GM23338 (cell line): ENCODE data around the gene S1PR3.

ENCODE experiments used
- CREB1 ChIP-seq: fragments of 250-450 bp; sonication (Bioruptor Pico); IDR thresholded peaks from 2 replicates; pipeline ENCODE4 v1.5.0; 2020; ENCODE audit warnings: low read depth, mild to moderate bottlenecking, moderate library complexity
- CTCF ChIP-seq, 2 experiments: fragments of 200-600 bp in 1 of 2; sonication (generic) in 1 of 2; conservative IDR thresholded peaks; 2 replicates each; pipeline versions ENCODE4 v1.5.1 to v1.6.1; 2016 to 2017; ENCODE audit warnings: antibody characterized with exemption in 2 of 2, low read depth in 2 of 2, mild to moderate bottlenecking in 2 of 2, moderate library complexity in 1 of 2
- EZH2 ChIP-seq: fragments of 200-600 bp; sonication (generic); IDR thresholded peaks from one replicate; pipeline ENCODE4 v1.8.0; 2017; ENCODE audit warnings: antibody characterized with exemption, mild to moderate bottlenecking, low read depth; ENCODE audit not compliant: unreplicated experiment
- EZH2phosphoT487 ChIP-seq: fragments of 200-600 bp; sonication (generic); IDR thresholded peaks from one replicate; pipeline ENCODE4 v1.8.1; 2018; ENCODE audit warnings: antibody characterized with exemption; ENCODE audit not compliant: unreplicated experiment
- JUNB ChIP-seq: IDR thresholded peaks from one replicate; pipeline ENCODE4 v1.6.1; 2016; ENCODE audit warnings: antibody characterized with exemption; ENCODE audit not compliant: unreplicated experiment
- POLR2AphosphoS5 ChIP-seq: IDR thresholded peaks from 2 replicates; pipeline ENCODE4 v1.6.1; 2016; ENCODE audit warnings: antibody characterized with exemption, low read depth
- REST ChIP-seq: IDR thresholded peaks from one replicate; pipeline ENCODE4 v1.6.1; 2018; ENCODE audit warnings: antibody characterized with exemption; ENCODE audit not compliant: unreplicated experiment
- ZNF114 ChIP-seq: fragments of 250-450 bp; sonication (Bioruptor Pico); IDR thresholded peaks from 2 replicates; pipeline ENCODE4 v1.5.0; 2020; ENCODE audit warnings: mild to moderate bottlenecking, moderate library complexity
- ZNF331 ChIP-seq: fragments of 250-450 bp; sonication (Bioruptor Pico); IDR thresholded peaks from 2 replicates; pipeline ENCODE4 v1.5.0; 2020; ENCODE audit warnings: low read depth, mild to moderate bottlenecking, moderate library complexity

- TF ChIP-seq CTCF (conservative IDR thresholded peaks at IDR 0.05; ENCODE audit: low read depth in 2 of 2) (no peak), REST (no peak), EZH2phosphoT487 (no peak), EZH2 (no peak), POLR2AphosphoS5 (no peak), ZNF114 (no peak), CREB1 (CRISPR knock-in tag) (no peak), ZNF331 (CRISPR knock-in tag) (no peak), JUNB (no peak)
These were observed 2.7 kb downstream of the S1PR3 start for GRCh38 chr9:88993871-88994460.
